SU-DHL-6 (cell line): Measurements from ENCODE around the gene ATF1.

Experiments used
- EZH2phosphoT487 ChIP-seq: fragments of 200-600 bp; sonication (generic), shearing (Covaris generic); conservative IDR thresholded peaks from 2 replicates; pipeline ENCODE4 v1.6.1; 2018; ENCODE audit warnings: mild to moderate bottlenecking, antibody characterized with exemption, low read length, moderate library complexity, mixed read lengths
- TF ChIP-seq, protein P1 (sequence below): fragments of 200-600 bp; sonication (generic); IDR thresholded peaks from one replicate; pipeline ENCODE4 v1.5.1; 2017; ENCODE audit warnings: antibody characterized with exemption, mild to moderate bottlenecking, low read length, moderate library complexity; ENCODE audit not compliant: insufficient read depth, poor library complexity, severe bottlenecking

DNA sequence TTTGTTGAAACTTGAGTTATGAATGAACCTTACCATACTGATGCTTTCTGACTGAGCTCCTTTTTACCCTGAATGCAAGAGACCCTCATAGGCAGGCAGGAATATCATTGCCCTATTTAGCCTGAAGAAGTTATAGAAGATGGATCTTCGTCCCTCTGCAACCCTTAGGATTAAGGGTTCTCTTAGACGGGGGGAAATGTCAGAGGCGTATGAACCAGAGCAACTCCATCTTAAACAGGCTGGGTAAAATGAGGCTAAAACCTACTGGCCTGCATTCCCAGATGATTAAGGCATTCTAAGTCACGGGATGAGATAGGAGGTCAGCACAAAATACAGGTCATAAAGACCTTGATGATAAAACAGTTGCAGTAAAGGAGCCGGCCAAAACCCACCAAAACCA, 7.5 kb downstream of the ATF1 start:
- TF ChIP-seq, protein P1, sequence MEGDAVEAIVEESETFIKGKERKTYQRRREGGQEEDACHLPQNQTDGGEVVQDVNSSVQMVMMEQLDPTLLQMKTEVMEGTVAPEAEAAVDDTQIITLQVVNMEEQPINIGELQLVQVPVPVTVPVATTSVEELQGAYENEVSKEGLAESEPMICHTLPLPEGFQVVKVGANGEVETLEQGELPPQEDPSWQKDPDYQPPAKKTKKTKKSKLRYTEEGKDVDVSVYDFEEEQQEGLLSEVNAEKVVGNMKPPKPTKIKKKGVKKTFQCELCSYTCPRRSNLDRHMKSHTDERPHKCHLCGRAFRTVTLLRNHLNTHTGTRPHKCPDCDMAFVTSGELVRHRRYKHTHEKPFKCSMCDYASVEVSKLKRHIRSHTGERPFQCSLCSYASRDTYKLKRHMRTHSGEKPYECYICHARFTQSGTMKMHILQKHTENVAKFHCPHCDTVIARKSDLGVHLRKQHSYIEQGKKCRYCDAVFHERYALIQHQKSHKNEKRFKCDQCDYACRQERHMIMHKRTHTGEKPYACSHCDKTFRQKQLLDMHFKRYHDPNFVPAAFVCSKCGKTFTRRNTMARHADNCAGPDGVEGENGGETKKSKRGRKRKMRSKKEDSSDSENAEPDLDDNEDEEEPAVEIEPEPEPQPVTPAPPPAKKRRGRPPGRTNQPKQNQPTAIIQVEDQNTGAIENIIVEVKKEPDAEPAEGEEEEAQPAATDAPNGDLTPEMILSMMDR, result no peak
- TF ChIP-seq EZH2phosphoT487, result no peak
